NCI-H146 treated with DMSO at 0.1 percent for 48 hours (cell line): ENCODE measurements around the gene CD163.
"Not testable (repeated sequence)": the region's sequence is repeated elsewhere in the genome, so short reads cannot be mapped to it uniquely, and the experiment has no call there.

Source experiments
- DNase-seq: peaks from one replicate; lab custom pipeline; 2025; ENCODE audit not compliant: unreplicated experiment; lab: John Stamatoyannopoulos, UW

CD163 gene

GRCh38 chr12:7451756-7452155 lies 51.8 kb downstream of the CD163 start:
- no peak for DNase-seq

- no peak for DNase-seq
Measured at GRCh38 chr12:7450667-7451066, 52.9 kb downstream of the CD163 start.

- DNase-seq: no peak
Measured at GRCh38 chr12:7448099-7448498, 55.5 kb downstream of the CD163 start.

GRCh38 chr12:7444537-7444936 lies 59.0 kb downstream of the CD163 start:
- DNase-seq: no peak

- DNase-seq: no peak
Measured at GRCh38 chr12:7444076-7444475, 59.5 kb downstream of the CD163 start, which contains the start of gene CD163L1. Gene CD163L1, minus strand, starts transcription at chr12:7444153. Its CDS starts 26 bp downstream, at chr12:7444127.

GRCh38 chr12:7441216-7441615 lies 62.4 kb downstream of the CD163 start:
- DNase-seq: no peak

GRCh38 chr12:7439579-7440505 lies 63.7 kb downstream of the CD163 start:
- peak; percentile 25 for DNase-seq

- DNase-seq: not testable (repeated sequence)
Measured at GRCh38 chr12:7438291-7438995, 65.1 kb downstream of the CD163 start.

GRCh38 chr12:7437494-7437893 lies 66.1 kb downstream of the CD163 start:
- DNase-seq: not testable (repeated sequence)

GRCh38 chr12:7434670-7435069 lies 68.9 kb downstream of the CD163 start:
- DNase-seq: no peak

GRCh38 chr12:7433276-7433822 lies 70.2 kb downstream of the CD163 start:
- no peak for DNase-seq

GRCh38 chr12:7431993-7432685 lies 71.4 kb downstream of the CD163 start:
- DNase-seq: no peak
